Mononuclear cell (primary cell): ENCODE results near the gene CFAP299. TPM values are rescaled to one million over a fixed set of nuclear protein-coding genes. Genes with fewer than 3 reads are reported as not detected.

Experiments
- H3K27me3 ChIP-seq: 2 replicates; pipeline ENCODE4 v1.6.0; 2011; ENCODE audit warnings: low read length, control low read depth; ENCODE audit not compliant: insufficient read depth
- H3K4me1 ChIP-seq: 2 replicates; pipeline ENCODE4 v1.5.1; 2011; ENCODE audit warnings: mild to moderate bottlenecking, low read length, control low read depth; ENCODE audit not compliant: insufficient read depth
- H3K4me3 ChIP-seq: 2 replicates; pipeline ENCODE4 v1.5.1; 2011; ENCODE audit warnings: mild to moderate bottlenecking, low read length, moderate library complexity
- H3K9me3 ChIP-seq: 2 replicates; pipeline ENCODE4 v1.5.1; 2011; ENCODE audit warnings: low read depth, mild to moderate bottlenecking, control low read depth, low read length
- total RNA-seq: library from RNA; depleted of rRNA; stranded (reverse); fragments of >200 nt; gene quantifications from one replicate; pipeline ENCODE4 v1.2.3, GENCODE V29; 2012

CFAP299 gene
- total RNA-seq, 1 donor = 0.10 TPM

DNA sequence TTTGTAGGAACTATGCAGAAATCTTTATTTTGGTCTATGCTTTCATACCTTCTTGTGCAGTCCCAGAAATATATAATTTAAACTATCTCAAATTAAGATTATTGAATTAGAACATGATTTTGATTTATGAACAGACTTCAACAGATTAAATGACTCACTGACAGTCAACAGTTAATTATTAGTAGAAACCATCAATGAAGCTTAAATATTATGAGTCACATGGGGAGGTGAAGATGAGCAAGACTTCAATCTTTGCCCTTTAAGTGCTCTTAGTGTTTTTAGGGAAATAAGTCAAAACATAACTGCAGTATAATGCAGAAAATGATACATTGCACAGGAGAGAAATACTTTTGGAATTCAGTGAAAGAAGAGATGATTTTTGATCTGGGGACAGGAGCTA is 613.5 kb downstream of the CFAP299 start:
- no peaks in the 10 kb centered on the region for H3K4me1 ChIP-seq
- no peaks in the 10 kb centered on the region for H3K27me3 ChIP-seq
- H3K9me3 ChIP-seq = no peaks in the 10 kb centered on the region
- H3K4me3 ChIP-seq = no peak overlapping the region

DNA sequence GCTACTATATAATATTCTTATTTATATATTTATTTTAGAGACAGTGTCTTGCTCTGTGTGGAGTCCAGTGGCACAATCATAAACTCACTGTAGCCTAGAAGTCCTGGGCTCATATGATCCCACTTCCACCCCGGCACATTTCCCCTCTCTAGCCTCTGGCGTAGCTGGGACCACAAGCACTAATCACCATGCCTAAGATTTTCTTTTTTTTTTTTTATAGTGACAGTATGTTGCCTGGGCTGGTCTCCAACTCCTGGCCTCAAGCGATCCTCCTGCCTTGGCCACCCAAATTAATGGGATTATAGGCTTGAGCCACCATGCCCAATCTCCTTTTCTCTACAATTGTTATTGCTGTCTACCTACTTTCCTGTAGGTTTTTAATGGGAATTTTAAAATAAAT is 620.9 kb downstream of the CFAP299 start:
- no peaks in the 10 kb centered on the region for H3K27me3 ChIP-seq
- no peak overlapping the region for H3K4me3 ChIP-seq
- H3K9me3 ChIP-seq = no peaks in the 10 kb centered on the region
- H3K4me1 ChIP-seq = no peaks in the 10 kb centered on the region

DNA sequence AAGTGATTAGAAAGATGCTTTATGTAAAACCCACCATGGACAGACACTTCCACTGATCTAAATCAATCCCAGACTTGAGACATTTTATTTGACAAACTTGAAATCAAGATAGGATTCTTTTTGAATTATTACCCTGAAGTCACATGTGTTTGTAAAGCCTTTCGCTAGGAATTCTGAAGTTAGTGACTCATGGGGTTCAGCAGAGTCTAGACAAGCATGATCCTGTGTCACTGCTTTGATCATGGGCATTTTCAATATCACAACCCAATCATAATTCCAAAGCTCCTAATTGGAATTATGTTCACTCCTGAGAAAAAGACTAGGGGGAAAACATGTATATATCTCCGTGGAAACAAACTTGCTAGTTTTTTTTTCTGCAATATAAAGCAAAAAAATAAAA is 627.5 kb downstream of the CFAP299 start:
- Histone ChIP-seq H3K4me1 (no peaks in the 10 kb centered on the region), H3K9me3 (no peaks in the 10 kb centered on the region), H3K27me3 (no peaks in the 10 kb centered on the region), H3K4me3 (no peak overlapping the region)

DNA sequence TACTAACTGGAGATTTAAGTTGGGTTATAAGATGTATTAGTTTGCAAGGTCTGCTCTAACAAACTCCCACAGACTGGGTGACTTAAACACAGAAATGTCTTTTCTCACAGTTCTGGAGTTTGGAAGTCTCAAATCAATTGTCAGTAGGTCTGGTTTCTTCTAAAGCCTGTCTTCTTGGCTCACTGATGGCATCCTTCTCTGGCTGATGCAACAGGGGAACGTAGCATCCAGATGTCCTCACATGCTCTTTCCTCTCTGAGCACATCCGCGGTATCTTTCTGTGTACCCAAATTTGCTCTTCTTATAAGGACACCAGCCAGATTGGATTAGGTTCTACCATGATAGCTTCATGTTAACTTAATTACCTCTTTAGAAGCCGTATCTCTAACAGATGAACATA is 631.8 kb downstream of the CFAP299 start:
- Histone ChIP-seq H3K4me3 (no peak overlapping the region), H3K4me1 (no peaks in the 10 kb centered on the region), H3K9me3 (no peaks in the 10 kb centered on the region), H3K27me3 (no peaks in the 10 kb centered on the region)

DNA sequence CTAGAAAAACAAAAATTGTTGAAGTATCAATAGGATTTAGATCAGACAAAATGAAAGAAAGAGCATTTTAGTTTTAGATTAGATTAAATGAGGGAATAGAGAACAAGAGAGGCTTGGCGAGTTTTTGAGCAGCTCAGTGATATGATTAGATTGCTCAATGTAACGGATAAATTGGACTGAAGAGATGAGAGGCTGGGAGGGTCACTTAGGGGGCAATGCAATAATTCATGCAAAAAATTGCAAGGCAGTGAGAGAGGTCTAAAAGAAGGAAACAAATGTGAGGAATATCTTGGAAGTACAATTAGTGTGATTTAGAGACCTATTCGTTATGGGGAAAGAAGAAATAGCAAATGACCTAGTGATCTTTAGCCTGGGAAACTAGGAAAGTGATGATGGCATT is 644.7 kb downstream of the CFAP299 start:
- H3K27me3 ChIP-seq = no peaks in the 10 kb centered on the region
- H3K4me1 ChIP-seq = no peaks in the 10 kb centered on the region
- no peak overlapping the region for H3K4me3 ChIP-seq
- no peaks in the 10 kb centered on the region for H3K9me3 ChIP-seq

DNA sequence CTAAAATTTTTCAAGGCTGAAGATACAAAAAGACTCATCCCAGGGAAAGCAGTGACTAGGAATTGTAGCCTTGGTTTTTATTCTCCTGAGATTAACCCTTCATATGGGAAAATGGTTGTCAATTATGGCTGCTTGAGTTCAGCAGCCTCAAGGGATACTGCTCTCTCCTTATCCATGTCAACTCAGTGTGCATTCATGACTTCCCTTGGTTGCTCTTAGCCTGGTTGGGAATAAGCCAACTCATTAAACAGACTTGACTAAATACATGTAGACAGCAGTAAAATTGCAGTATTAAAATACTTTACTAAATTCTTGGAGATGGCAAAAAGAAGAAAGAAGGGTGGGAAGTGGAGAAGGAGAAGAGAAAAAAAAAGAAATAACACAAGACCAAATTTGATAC is 650.5 kb downstream of the CFAP299 start:
- no peak overlapping the region for H3K4me3 ChIP-seq
- no peaks in the 10 kb centered on the region for H3K4me1 ChIP-seq
- H3K9me3 ChIP-seq = no peaks in the 10 kb centered on the region
- H3K27me3 ChIP-seq = no peaks in the 10 kb centered on the region

DNA sequence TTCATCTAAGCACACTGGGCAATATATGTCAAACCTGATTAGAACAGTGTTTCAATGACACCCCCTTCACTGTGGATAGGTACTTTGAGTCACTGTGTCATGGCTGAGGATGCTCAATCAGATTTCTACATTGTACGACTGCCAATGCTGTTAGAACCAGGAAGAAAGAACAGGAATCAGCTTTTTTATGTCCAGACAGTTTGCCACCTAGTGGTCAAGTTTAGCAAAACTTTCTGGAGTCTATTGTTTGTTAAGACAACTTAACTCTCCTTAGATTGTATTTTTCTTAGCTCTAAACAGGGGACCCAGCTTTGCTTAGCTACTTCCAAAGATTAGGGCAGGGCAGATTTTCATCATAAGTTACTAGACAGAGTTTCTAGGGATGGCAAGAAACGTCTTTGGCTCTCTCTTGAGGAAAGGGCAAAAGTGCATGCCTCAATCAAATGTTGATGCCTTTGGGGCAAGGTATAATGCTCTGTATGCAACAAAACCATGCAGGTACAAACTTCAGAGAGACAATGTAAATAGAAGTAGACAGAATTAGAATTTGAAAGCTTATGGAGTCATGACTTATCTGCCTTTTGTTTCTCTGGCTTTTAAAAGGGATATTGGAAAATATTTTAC is 654.5 kb downstream of the CFAP299 start:
- no peaks in the 10 kb centered on the region for H3K9me3 ChIP-seq
- H3K27me3 ChIP-seq = no peaks in the 10 kb centered on the region
- H3K4me1 ChIP-seq = no peaks in the 10 kb centered on the region
- no peak overlapping the region for H3K4me3 ChIP-seq

DNA sequence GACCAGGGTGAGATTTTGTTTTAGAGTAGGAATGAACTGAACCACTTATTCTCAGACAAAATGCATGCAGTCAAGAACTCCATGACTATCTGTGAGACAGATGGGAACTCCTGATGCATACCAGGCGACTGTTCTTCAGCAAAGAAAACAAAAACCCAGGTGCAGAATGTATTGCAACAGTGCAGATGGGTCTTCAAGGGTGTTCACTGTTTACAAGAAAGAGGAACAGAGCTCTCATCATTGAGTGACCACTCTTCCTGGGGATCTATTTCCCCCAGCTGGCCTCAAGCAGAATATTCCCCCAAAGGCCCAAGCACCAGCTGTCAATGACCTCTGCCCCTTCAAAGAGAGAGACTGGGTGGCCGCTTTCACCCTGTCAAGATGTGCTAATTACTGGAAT is 655.3 kb downstream of the CFAP299 start:
- Histone ChIP-seq H3K27me3 (no peaks in the 10 kb centered on the region), H3K4me3 (no peak overlapping the region), H3K9me3 (no peaks in the 10 kb centered on the region), H3K4me1 (no peaks in the 10 kb centered on the region)

DNA sequence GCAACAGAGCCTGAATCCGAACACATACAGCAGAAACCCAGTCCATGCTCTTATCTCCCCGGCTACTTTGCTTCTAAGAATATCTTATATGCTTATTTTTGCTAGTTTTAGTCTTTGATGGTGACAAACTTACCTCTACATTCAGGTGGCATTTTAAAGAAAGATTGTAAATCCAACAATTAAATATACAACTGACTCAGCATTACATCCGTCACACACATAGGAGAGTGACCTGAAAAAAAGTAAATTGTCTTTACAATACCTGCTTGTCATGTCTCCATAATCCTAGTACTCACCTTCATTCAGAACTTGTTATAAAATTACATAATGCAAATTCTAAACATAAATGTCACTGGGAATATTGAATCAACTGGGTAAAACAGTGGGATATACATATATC is 664.4 kb downstream of the CFAP299 start:
- H3K9me3 ChIP-seq = no peaks in the 10 kb centered on the region
- no peaks in the 10 kb centered on the region for H3K27me3 ChIP-seq
- peaks cover 7% of the 10 kb centered on the region for H3K4me1 ChIP-seq
- no peak overlapping the region for H3K4me3 ChIP-seq

DNA sequence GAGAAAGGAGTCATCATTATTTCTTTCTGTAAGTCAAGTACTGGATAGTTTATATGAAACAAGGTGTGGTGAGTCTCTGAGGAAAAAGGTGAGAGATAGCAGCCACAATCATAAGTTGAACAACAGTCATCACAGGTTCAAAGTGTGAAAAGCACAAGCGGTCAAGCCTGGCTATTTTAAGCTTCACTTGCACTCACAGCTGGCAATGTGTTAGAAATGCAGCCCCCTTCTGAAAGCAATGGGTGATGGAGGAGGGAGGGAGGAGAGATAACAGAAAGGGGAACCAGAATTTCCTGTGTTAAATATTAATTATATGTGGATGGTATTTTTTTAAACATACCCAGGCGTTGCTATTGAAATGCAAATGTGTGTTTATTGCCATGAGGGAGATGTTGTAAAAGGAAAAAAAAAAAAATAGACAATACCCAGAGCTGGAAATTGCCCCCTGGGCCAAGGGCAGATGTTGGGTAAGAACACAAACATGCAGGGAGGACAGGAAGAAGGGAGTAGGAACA is 668.1 kb downstream of the CFAP299 start:
- Histone ChIP-seq H3K4me1 (peaks cover 7% of the 10 kb centered on the region), H3K4me3 (no peak overlapping the region), H3K9me3 (no peaks in the 10 kb centered on the region), H3K27me3 (no peaks in the 10 kb centered on the region)

DNA sequence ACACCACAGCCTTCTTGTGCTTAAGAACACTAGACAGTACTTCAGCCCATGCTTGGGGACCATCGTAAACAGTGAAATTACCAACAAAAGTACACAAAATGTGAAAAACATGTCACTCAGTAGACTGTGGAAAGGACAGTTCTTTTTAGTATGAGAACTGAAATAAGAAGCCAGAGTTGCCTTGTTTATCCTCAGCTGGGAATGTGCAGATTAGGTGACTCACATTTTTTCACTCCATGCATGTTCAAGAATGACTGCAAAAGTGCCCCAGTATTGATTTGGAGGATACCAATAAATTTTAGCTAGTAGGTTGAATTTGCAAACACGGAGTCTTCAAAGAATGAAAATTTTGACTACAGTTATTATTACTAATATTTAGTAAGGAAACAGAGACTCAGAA is 671.9 kb downstream of the CFAP299 start:
- no peaks in the 10 kb centered on the region for H3K9me3 ChIP-seq
- no peaks in the 10 kb centered on the region for H3K27me3 ChIP-seq
- H3K4me3 ChIP-seq = no peak overlapping the region
- peaks cover 7% of the 10 kb centered on the region for H3K4me1 ChIP-seq

Other genes starting within 250 kb of the CFAP299 start
- gene PRDM8, start 138.2 kb upstream of the CFAP299 start, total RNA-seq = 4.8 TPM
- gene FGF5, start 69.1 kb upstream of the CFAP299 start, total RNA-seq = not detected